Activated CD4-positive, alpha-beta T cell treated with anti-CD3 and anti-CD28 coated beads for 36 hours (primary cell): ENCODE measurements around the gene PLEKHO1. TPM values are rescaled to one million over a fixed set of nuclear protein-coding genes. Genes with fewer than 3 reads are reported as not detected.
"Not testable (repeated sequence)": the region's sequence is repeated elsewhere in the genome, so short reads cannot be mapped to it uniquely, and the experiment has no call there.

Source experiments
- ATAC-seq: fragments of 200-7000 bp; cut with Tn5 transposase; one replicate; pipeline ENCODE4 v1.10.0; 2021; ENCODE audit warnings: mild to moderate bottlenecking, moderate library complexity
- CTCF ChIA-PET: fragments of 350-600 bp; sonication (Branson Sonifier 250); formaldehyde crosslinking; loops from one replicate; lab custom pipeline; 2021; ENCODE audit warnings: antibody characterized with exemption; lab: Charles Lee
- POLR2A ChIA-PET: fragments of 350-600 bp; sonication (Branson Sonifier 250); formaldehyde crosslinking; loops from one replicate; lab custom pipeline; 2021; ENCODE audit warnings: antibody characterized with exemption, inconsistent platforms; lab: Charles Lee
- DNase-seq: peaks from one replicate; pipeline ENCODE4 v3.0.0-alpha.2; 2020
- H3K27ac Mint-ChIP-seq: one replicate; pipeline ENCODE4 v1.8.0; 2021; ENCODE audit warnings: mixed read lengths
- H3K27me3 Mint-ChIP-seq: one replicate; pipeline ENCODE4 v1.8.0; 2021; ENCODE audit warnings: mixed read lengths
- H3K36me3 Mint-ChIP-seq: one replicate; pipeline ENCODE4 v1.8.0; 2021; ENCODE audit warnings: low read depth, mixed read lengths
- H3K4me1 Mint-ChIP-seq: one replicate; pipeline ENCODE4 v1.8.0; 2021; ENCODE audit warnings: mixed read lengths
- H3K4me3 Mint-ChIP-seq: one replicate; pipeline ENCODE4 v1.8.0; 2021; ENCODE audit warnings: mild to moderate bottlenecking, moderate library complexity, mixed read lengths
- H3K9me3 Mint-ChIP-seq: one replicate; pipeline ENCODE4 v1.8.0; 2021; ENCODE audit warnings: low read depth, mixed read lengths
- intact Hi-C, 2 experiments: fragments of 100-400 bp; cut with DNase I in 1 of 2; cut with micrococcal nuclease in 1 of 2; formaldehyde crosslinking; loops; one replicate each; pipeline versions ENCODE4 v1.14.2 to v1.15.1; 2022 to 2024; cut with DNase I, micrococcal nuclease
- total RNA-seq, 2 experiments: library from RNA; stranded (reverse); gene quantifications; one replicate each; pipeline ENCODE4 v1.2.3, GENCODE V29; 2021

Gene PLEKHO1
- total RNA-seq, 2 experiments from 2014 or later: 13.2 TPM

- ATAC-seq (no peak), DNase-seq (no peak)
- Mint-ChIP-seq H3K9me3 (no peaks in the 10 kb centered on the region), H3K4me3 (no peak overlapping the region), H3K27me3 (peaks cover 3% of the 10 kb centered on the region), H3K27ac (no peak overlapping the region), H3K4me1 (no peaks in the 10 kb centered on the region), H3K36me3 (no peaks in the 10 kb centered on the region)
- intact Hi-C loops: no loop called here
- ChIA-PET CTCF (no interaction called here), POLR2A (no interaction called here)
Observed at GRCh38 chr1:150194381-150195031, 44.8 kb downstream of the PLEKHO1 start.

GRCh38 chr1:150196417-150196816, 46.7 kb downstream of the PLEKHO1 start:
- Mint-ChIP-seq H3K9me3 (no peaks in the 10 kb centered on the region), H3K27ac (no peak overlapping the region), H3K27me3 (peaks cover 3% of the 10 kb centered on the region), H3K4me1 (no peaks in the 10 kb centered on the region), H3K36me3 (no peaks in the 10 kb centered on the region), H3K4me3 (no peak overlapping the region)
- ChIA-PET POLR2A (interaction anchor here (0.5 kb wide), 1 partner anchor 18 kb away, joined by 3 read pairs; no protein-coding TSS in a partner anchor), CTCF (interaction anchor here (1.1 to 1.4 kb wide), 2 partner anchors 9 to 31 kb away, joined by 3 to 4 read pairs; no protein-coding TSS in a partner anchor)
- no peak for DNase-seq
- intact Hi-C loops: no loop called here
- ATAC-seq: no peak

GRCh38 chr1:150207281-150207971, 57.7 kb downstream of the PLEKHO1 start:
- no peaks in the 10 kb centered on the region for H3K4me1 Mint-ChIP-seq
- DNase-seq (no peak), ATAC-seq (no peak)
- intact Hi-C loops: no loop called here
- no peaks in the 10 kb centered on the region for H3K36me3 Mint-ChIP-seq
- no peak overlapping the region for H3K27ac Mint-ChIP-seq
- H3K9me3 Mint-ChIP-seq: no peaks in the 10 kb centered on the region
- H3K4me3 Mint-ChIP-seq: no peak overlapping the region
- CTCF ChIA-PET: interaction anchor here (0.6 to 0.8 kb wide), 2 partner anchors 17 to 867 kb away, joined by 4 to 5 read pairs; no protein-coding TSS in a partner anchor
- POLR2A ChIA-PET: no interaction called here
- peaks cover 2% of the 10 kb centered on the region for H3K27me3 Mint-ChIP-seq

GRCh38 chr1:150208460-150208859, 58.7 kb downstream of the PLEKHO1 start:
- intact Hi-C loops, ATAC-seq, H3K36me3 Mint-ChIP-seq, H3K27me3 Mint-ChIP-seq, CTCF ChIA-PET, H3K27ac Mint-ChIP-seq, DNase-seq, H3K4me3 Mint-ChIP-seq, H3K9me3 Mint-ChIP-seq, POLR2A ChIA-PET, H3K4me1 Mint-ChIP-seq: not testable (repeated sequence)

Other genes with a start within 250 kb of the PLEKHO1 start
- gene SV2A, start 232.1 kb upstream of the PLEKHO1 start, total RNA-seq: 1 to 10 TPM; 7.8 to 8.5 TPM
- gene SF3B4, start 222.1 kb upstream of the PLEKHO1 start, total RNA-seq: 10 to 100 TPM; 68.6 to 71.9 TPM
- 1 to 10 TPM; 1.3 TPM for gene MTMR11, start 213.0 kb upstream of the PLEKHO1 start, total RNA-seq
- 10 to 100 TPM; 18.5 to 20.1 TPM for gene OTUD7B, start 139.2 kb upstream of the PLEKHO1 start, total RNA-seq
- 10 to 100 TPM; 18.5 to 20.6 TPM for gene VPS45, start 82.1 kb upstream of the PLEKHO1 start, total RNA-seq
- gene ANP32E, start 86.2 kb downstream of the PLEKHO1 start, total RNA-seq: 100 to 1,000 TPM; 176 to 212 TPM
- not detected for gene CA14, start 107.9 kb downstream of the PLEKHO1 start, total RNA-seq
- gene APH1A, start 119.1 kb downstream of the PLEKHO1 start, total RNA-seq: 10 to 100 TPM; 62.4 to 89.3 TPM
- gene C1orf54, start 122.9 kb downstream of the PLEKHO1 start, total RNA-seq: 1 to 10 TPM in 1 of 2 experiments, under 1 TPM in 1; 0.50 to 1.2 TPM
- gene CIART, start 132.6 kb downstream of the PLEKHO1 start, total RNA-seq: 1 to 10 TPM; 5.9 to 6.0 TPM
- gene MRPS21, start 143.9 kb downstream of the PLEKHO1 start, total RNA-seq: 100 to 1,000 TPM in 1 of 2 experiments, 10 to 100 TPM in 1; 86.4 to 111 TPM
- gene PRPF3, start 171.6 kb downstream of the PLEKHO1 start, total RNA-seq: 10 to 100 TPM; 71.4 to 84.4 TPM
- 10 to 100 TPM; 24.4 to 32.2 TPM for gene RPRD2, start 214.2 kb downstream of the PLEKHO1 start, total RNA-seq